ENCODE data around the gene WWOX.

Gene WWOX

DNA sequence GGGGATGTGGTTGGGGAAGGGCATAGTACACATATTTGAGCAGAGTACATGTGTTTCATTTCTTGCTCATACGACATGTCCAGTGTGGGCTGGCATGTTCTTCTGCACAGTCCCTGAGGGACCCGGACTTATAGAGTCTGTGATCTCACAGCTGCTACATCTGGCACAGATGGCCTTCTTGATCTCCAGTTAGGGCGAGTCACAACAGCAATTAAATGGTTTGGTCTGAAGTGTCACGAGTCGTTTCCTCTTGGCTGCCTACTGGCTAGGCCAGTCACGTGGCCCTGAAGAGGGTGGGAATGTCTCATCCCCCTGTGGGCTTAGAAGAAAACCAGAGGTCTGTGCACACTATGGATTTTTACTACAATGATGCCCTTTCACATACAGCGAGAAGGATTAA lies 443.6 kb downstream of the WWOX start:
- DNase-seq, result no peak

DNA sequence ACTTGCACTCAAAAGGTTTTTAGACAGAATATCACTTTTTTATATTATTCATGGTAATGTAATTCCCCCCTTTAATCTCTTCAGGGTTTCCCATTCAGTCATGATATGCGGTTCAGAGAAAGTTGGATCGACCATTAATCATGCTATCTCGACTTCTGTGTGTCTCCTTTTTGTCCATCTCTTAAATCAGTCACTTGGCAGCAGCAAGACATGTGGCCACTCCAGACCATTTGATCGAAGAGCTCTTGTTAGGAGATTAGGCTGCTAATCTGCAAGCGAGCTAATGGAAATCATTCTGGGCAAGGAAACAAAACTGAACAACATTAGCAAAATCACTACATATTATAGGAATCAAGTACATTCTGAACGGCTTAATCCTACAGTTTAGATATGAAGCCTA lies 449.9 kb downstream of the WWOX start:
- no peak for DNase-seq

- no peak for DNase-seq
Observed at GRCh38 chr16:78551487-78552085, 452.1 kb downstream of the WWOX start.

DNA sequence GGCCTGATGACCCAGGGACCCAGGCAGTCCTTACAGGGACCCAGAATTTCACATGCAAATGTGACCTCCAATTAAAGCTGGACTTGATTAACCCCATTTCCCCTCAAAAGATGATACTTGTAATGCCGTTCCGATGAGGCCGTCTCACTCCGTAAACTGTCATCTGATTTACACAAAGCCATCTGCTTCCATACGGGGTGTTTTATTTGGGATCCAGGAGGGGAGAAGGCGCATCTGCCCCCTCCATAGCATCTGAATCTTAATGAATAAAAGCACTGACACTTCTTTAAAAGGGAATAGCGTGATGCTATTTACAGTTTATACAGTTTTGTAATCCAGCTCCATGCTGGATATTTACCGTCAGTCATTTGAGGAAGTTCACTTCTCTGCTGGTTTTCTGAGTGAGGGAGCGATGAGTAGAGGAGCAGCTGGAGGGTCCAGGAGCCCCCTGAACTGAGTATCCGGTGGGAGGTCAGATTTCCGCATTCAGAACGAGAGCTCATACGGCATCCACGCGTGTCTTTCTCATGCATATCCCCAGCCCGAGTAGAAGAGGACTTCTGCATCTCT lies 452.7 kb downstream of the WWOX start:
- DNase-seq, result peak; percentile 18 to 46

DNA sequence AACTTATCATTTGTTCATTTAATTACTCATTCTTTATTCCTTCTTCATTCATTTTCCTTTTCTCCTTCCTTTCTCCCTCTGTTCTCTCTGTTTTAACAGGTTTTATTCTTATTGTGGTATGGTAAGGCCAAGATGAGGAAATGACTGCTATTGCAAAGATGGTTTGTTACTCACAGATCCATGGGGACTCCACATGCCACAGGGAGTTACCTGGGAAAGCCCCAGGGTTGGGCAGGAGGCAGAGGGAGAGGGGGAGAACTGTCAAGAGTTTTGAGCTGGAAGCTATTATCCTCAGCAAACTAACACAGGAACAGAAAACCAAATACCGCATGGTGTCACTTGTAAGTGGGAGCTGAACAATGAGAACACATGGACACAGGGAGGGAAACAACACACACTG lies 453.3 kb downstream of the WWOX start:
- peak; percentile 68 to 89 for DNase-seq

DNA sequence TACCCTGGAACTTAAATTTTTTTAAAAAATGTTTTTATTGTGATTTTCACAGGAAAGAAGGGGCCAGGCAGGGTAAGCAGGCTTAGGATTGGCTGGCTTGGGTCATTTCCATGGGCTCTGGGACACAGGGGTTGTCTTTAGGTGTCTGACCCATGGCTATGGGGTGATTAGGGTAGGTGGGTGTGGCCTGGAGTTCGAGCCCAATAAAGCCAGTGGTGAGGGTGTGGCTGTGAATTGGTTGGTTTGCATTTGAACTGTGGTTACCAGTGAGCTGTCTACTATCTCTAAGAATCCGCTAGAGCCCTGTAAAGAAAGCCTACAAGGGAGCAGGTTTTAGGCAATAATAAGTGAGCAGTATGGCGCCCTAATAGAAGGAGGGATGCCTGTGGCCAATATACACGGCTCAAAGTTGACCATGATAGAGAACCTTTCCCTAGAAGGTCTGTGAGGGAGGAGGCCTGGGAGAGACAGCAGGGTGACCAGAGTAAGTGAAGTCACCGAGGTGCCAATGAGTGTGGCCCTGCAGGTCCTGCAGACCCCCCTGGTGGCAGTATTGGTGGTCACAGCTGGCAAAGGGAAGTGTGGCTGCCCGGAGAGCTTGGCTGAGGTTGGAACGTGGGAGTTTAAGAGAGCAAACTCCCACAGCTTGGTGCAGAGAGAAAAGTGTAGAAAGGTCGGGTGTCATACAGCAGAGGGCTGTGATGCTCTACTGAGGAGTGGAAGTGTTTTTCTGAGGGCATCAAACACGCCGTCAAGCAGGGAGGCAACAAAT lies 454.0 kb downstream of the WWOX start:
- peak in 1 of 2 donors; percentile 26 for DNase-seq

DNA sequence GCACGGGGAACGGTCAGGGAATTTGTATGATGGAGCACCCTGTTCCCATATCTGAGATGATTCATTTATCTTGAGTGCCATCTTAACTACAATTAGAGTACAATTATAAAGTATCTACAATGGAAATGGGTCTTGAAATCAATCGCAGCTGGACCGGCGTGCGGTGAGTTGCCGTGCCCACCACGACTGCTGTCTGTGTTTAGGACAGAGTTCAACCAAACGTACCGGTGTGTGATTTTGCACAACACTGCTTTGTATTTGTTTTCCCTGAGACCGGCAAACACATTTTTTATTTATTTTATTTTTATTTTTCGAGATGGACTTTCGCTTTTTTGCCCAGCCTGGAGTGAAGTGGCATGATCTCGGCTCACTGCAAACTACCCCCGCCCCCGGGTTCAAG lies 457.0 kb downstream of the WWOX start:
- no peak for DNase-seq

- no peak for DNase-seq
Observed at GRCh38 chr16:78560997-78561396, 461.5 kb downstream of the WWOX start.

DNA sequence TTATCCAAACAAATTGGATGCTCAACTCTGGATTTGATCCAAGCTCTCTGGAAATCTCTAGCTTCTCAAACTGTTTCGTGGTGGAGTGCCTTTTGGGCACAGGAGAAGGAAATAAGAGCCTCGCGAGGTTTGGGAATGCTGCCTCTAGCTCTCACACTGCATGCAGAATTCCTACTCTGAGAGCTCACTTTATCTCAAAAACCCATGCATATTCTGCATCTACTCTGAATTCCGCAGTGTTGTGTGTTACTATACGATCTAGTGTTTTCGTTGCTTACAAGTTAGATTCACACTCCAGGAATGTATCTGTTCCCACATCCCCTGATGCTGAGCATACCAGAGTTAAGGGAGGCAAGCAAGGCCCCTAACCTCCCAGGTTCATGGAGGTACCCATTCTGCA lies 462.7 kb downstream of the WWOX start:
- no peak for DNase-seq

GRCh38 chr16:78562650-78563049 lies 463.2 kb downstream of the WWOX start:
- no peak for DNase-seq

DNA sequence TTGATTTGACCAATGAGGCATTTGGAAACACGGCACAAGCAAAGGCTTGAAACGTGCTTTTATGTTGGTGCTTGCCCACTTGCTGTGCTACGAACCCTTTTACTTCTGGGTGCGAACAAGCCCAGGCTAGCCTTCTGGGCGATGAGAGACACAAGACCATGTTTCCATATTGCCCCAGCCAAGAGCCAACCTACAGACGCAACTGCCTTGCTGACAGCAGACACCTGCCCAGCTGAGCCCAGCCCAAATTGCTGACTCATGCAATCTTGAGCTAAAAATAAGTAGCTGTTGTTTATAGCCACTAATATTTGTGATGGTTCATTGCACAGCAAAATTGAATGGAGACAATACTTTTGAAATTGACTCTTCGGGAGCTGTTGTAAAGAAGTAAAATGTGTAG lies 464.5 kb downstream of the WWOX start:
- DNase-seq, result no peak

- DNase-seq, result peak; percentile 15 to 43
Observed at GRCh38 chr16:78566397-78567073, 467.1 kb downstream of the WWOX start.

- peak in 1 of 2 donors; percentile 12 for DNase-seq
Observed at GRCh38 chr16:78570399-78571141, 471.1 kb downstream of the WWOX start.

GRCh38 chr16:78571434-78571833 lies 472.0 kb downstream of the WWOX start:
- DNase-seq, result no peak

DNA sequence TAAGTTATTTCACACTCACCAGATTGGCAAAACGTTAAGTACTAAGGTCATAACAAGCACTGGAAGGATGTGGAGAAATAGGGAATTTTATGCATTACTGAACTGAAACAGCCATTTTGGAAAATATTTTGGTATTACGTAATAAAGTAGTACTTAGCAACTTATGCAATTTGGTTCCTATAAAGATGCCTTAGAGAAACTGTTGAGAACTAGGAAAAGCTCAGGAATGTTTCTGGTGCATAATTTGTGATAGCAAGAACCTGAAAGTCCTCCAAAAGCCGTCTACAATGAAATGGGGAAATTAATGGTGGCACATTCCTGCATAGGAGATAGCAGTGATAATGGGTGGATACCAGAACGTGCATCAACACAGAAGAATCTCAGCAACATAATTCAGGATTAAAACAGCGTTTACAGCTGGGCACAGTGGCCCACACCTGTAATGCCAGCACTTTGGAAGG lies 472.5 kb downstream of the WWOX start:
- DNase-seq, result peak; percentile 49 to 70

DNA sequence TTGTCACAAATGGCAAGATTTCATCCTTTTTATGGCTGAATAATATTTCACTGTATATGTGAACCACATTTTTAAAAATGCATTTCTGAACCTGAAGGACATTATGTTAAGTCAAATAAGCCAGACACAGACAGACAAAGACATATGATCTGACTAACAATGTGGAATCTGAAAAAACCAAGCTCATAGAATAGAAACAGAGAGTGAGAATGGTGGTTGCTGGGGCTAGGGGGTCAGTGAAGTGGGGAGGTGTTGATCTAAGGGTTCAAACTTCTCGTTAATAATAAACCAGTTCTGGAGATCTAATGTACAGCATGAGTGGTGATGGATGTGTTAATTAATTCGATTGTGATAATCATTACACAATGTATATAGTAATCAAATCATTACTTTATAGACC lies 475.1 kb downstream of the WWOX start:
- DNase-seq, result no peak

GRCh38 chr16:78576941-78577340 lies 477.5 kb downstream of the WWOX start:
- DNase-seq, result peak; percentile 10

DNA sequence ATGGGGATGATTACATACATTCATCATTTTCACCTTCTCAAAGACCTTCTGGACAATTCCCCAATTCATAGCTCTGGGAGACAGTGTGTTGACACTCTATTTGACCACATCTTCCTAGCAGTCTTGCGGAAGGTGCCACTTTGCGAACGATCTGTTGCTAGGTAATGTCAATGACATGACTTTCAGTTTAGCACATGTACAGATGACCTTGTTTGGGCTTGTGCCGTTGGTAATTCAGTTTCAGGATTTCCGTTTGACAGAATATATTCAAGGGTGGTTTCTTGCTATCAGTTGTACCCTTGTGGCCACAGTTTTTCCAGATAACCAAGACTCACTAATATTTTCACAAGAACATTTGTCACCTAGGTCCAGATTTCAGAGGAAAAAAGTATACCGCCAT lies 478.2 kb downstream of the WWOX start:
- no peak for DNase-seq

- no peak for DNase-seq
Observed at GRCh38 chr16:78579020-78579419, 479.6 kb downstream of the WWOX start.

DNA sequence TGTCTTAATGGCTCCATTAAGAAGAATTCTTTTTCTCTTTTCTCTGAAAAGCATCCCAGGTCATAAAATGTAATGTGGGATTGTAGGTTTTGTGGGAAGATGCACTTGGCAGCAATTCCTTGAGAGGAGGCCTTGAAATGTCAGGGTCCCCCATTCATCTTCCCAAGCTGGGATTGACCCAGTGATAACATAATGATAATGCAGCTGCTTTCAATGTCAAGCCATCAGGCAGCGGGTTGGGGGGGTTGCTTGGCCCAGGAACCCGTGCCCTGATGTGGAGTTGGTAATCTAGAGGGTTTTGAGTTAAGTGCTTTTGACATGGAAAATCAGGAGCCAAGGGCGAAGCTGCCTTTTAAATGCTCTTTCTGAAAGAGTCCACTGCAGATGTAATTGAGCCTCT lies 484.0 kb downstream of the WWOX start:
- no peak for DNase-seq

- no peak for DNase-seq
Observed at GRCh38 chr16:78584213-78584860, 484.9 kb downstream of the WWOX start.

DNA sequence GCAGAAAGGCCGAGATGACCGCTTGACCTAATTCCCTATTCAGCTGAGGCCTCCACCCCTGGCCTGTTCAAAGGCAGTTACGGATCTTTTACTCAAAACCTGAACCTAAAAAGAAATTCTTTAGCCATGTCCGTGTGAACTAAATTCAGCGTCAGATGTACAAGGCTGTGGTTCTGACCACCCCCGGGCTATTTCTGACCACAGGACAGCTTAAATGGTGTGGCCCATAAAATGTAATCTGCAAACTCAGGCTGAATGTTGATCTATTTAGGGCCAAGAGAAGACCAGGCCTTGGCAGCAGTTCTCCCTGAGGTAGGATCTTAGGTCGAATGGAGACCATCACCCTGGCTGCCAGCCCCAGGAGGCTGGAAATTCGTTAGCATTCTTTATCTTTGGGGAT lies 485.5 kb downstream of the WWOX start:
- no peak for DNase-seq

All from inflammatory macrophage treated with lipopolysaccharide for 1 hour (primary cell).